Heart right ventricle (tissue), 16 donors: Measurements from ENCODE around the gene OR6J1. TPM values are rescaled to one million over a fixed set of nuclear protein-coding genes. Genes with fewer than 3 reads are reported as not detected.

Experiments
- ATAC-seq, 8 donors: fragments of 200-7000 bp; cut with Tn5 transposase; one replicate each; pipeline ENCODE4 v1.9.1; 2020; ENCODE audit warnings: mild to moderate bottlenecking in 8 of 8, moderate library complexity in 8 of 8, moderate number of reproducible peaks in 1 of 8
- DNase-seq, 2 donors: peaks; one replicate each; pipeline ENCODE4 v3.0.0-alpha.2; 2020
- H3K27ac ChIP-seq, 10 donors: fragments of 200-600 bp; sonication (generic) in 2 of 10; one replicate each; pipeline versions ENCODE4 v1.5.0 to v1.8.0; 2020 to 2022; ENCODE audit warnings: mild to moderate bottlenecking in 3 of 10
- H3K27me3 ChIP-seq, 7 donors: fragments of 200-600 bp; one replicate each; pipeline ENCODE4 v1.8.0; 2021 to 2022; ENCODE audit warnings: mild to moderate bottlenecking in 2 of 7
- H3K36me3 ChIP-seq, 9 donors: fragments of 200-600 bp; sonication (generic) in 1 of 9; one replicate each; pipeline versions ENCODE4 v1.5.0 to v1.8.0; 2020 to 2022; ENCODE audit warnings: mild to moderate bottlenecking in 2 of 9
- H3K4me1 ChIP-seq, 9 donors: fragments of 200-600 bp; sonication (generic) in 1 of 9; one replicate each; pipeline versions ENCODE4 v1.5.0 to v1.8.0; 2020 to 2022; ENCODE audit warnings: mild to moderate bottlenecking in 4 of 9
- H3K4me3 ChIP-seq, 10 donors: fragments of 200-600 bp; sonication (generic) in 2 of 10; one replicate each; pipeline versions ENCODE4 v1.5.0 to v1.8.0; 2020 to 2022; ENCODE audit warnings: mild to moderate bottlenecking in 7 of 10, moderate library complexity in 2 of 10
- H3K9me3 ChIP-seq, 11 donors: fragments of 200-600 bp in 10 of 11; sonication (generic) in 2 of 11; one replicate each; pipeline versions ENCODE4 v1.5.0 to v1.8.0; 2013 to 2022; ENCODE audit warnings: mild to moderate bottlenecking in 2 of 11, control low read depth in 1 of 11, moderate library complexity in 1 of 11
- WGBS, 2 donors: extraction: QIAGEN DNeasy Blood & Tissue Kit; methylation state at CpG; one replicate each; pipeline ENCODE4 v1.1.7; 2013; ENCODE audit warnings: inconsistent platforms in 1 of 2; 5-methylcytosine and 5-hydroxymethylcytosine counted together
- intact Hi-C, 10 donors: fragments of 100-400 bp; cut with DNase I; formaldehyde crosslinking; loops; one replicate each; pipeline versions ENCODE4 v1.11.1 to v1.14.2; 2022
- polyA plus RNA-seq, 2 donors: library from polyadenylated mRNA; stranded (reverse); fragments of 200-250 nt; gene quantifications; one replicate each; pipeline ENCODE4 v1.2.3, GENCODE V29; 2013
- total RNA-seq, 10 donors: library from RNA; stranded (reverse); fragmentation: NEBNext Ultra II Directional in 3 of 10; extraction: Animal tissue kit (Norgen Biotek cat#: 25700) in 3 of 10; gene quantifications; one replicate each; pipeline versions ENCODE4 v1.2.1 to v1.2.4, GENCODE V29; 2021 to 2023
- TF ChIP-seq, protein P1 (sequence below), 9 donors: fragments of 200-600 bp; sonication (generic) in 2 of 9; IDR thresholded peaks; one replicate each; pipeline versions ENCODE4 v1.5.0 to v1.8.0; 2021 to 2022; ENCODE audit warnings: antibody characterized with exemption in 9 of 9, mild to moderate bottlenecking in 5 of 9, moderate library complexity in 1 of 9
- donor health status: Arrhythmogenic right ventricular cardiomyopathy.
- donor health status: ischemic (EF 13 %, LVEDD 7.1; RV severe dilation, severe dysfunction).
- donor health status: healthy with polysubstance abuse.
- donor health status: DM: no; HTN: yes; CAD: no.
- donor health status: DM: no; HTN: no; CAD: no.
- donor health status: ischemic (EF 25% LVEDD 6.9; RV normal size, moderate dysfunction).
- donor health status: ischemic (EF 25% LVEDD 5.7; RV mildly dilated, moderate dysfunction).
- donor health status: healthy.
- donor health status: DM: yes; HTN: yes; CAD: no.
- donor health status: Ischemic cardiomyopathy.
- donor health status: ischemic (EF 35%, LVEDD 5.7; RV mildly dilated, moderate dysfunction).
- donor health status: nonischemic (EF 11% LVEDD 7.7; RV severe dilation, severe dysfunction).
- donor health status: DM: yes; HTN: yes; CAD: no.
- donor health status: PGD.
- donor health status: ischemic (EF 29% LVEDD 5.4; RV normal size, mild dysfunction).
- donor health status: nonischemic (EF 23%, LVEDD 6.1; RV moderate dilation, normal function).

OR6J1 gene
- total and polyA plus RNA-seq, 12 donors, result not detected

DNA sequence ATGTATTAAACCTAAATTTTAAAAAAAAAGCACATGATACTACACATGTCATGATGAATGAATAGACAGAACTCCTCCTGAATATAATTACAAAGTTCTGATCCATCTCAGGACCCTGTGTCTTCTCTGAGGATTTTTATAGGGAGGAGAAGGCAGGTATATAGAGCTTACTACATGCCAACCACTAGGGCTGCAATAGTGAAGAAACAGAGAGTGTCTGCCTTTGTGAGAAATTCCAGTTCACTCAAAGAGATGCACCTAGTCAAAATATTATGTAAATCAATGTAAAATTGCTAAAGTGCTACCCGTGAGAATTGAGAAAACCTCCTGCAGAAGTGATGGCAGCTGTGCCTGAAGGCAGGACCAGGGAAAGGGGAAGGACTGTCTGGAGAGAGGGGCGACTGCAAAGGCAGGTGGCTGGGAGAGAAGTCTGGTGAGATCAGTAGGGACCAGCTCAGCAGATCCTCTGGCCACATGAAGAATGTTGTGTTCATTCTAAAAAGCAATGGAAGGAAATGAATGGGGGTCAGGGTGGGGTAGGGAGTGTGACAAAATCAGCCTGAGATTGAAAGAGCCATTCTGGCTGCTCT is 31.0 kb downstream of the OR6J1 start:
- H3K27ac ChIP-seq, result no peak overlapping the region
- intact Hi-C loops, result no loop called here
- no peaks in the 10 kb centered on the region for H3K27me3 ChIP-seq
- peaks cover 0 to 48% (median 35%) of the 10 kb centered on the region in 9 donors for H3K36me3 ChIP-seq
- DNase-seq (no peak), ATAC-seq (no peak)
- TF ChIP-seq, protein P1, sequence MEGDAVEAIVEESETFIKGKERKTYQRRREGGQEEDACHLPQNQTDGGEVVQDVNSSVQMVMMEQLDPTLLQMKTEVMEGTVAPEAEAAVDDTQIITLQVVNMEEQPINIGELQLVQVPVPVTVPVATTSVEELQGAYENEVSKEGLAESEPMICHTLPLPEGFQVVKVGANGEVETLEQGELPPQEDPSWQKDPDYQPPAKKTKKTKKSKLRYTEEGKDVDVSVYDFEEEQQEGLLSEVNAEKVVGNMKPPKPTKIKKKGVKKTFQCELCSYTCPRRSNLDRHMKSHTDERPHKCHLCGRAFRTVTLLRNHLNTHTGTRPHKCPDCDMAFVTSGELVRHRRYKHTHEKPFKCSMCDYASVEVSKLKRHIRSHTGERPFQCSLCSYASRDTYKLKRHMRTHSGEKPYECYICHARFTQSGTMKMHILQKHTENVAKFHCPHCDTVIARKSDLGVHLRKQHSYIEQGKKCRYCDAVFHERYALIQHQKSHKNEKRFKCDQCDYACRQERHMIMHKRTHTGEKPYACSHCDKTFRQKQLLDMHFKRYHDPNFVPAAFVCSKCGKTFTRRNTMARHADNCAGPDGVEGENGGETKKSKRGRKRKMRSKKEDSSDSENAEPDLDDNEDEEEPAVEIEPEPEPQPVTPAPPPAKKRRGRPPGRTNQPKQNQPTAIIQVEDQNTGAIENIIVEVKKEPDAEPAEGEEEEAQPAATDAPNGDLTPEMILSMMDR (IDR thresholded peaks at IDR 0.05), result no peak
- 68 to 76% methylated on average over 2 of the region's 2 CpGs for WGBS, 2 donors
- peaks cover 0 to 9% (median 0%) of the 10 kb centered on the region in 11 donors for H3K9me3 ChIP-seq
- peaks cover 0 to 12% (median 7%) of the 10 kb centered on the region in 9 donors for H3K4me1 ChIP-seq
- H3K4me3 ChIP-seq, result no peak overlapping the region

DNA sequence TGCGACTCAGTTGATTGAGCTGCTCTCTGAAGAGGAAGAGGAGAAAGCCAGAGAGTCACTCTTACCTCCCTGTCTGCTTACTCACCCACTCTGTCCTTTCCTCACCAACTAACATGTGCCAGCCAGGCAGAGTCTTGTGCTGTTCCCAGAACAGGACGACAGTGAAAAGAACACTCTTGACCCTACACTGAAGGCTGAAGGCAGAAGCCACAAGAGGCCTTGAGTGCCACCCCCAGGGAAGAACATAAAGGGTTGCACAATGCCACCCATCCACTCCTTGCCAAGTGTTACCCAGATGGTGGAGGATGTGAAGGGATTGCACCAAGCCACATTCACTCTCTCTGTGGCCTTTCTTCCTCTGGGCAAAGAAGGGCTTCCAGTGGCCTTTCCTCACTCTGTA is 33.2 kb downstream of the OR6J1 start:
- TF ChIP-seq, protein P1 (IDR thresholded peaks at IDR 0.05), result no peak
- WGBS, 2 donors, result 93 to 98% methylated on average over 2 of the region's 2 CpGs
- Histone ChIP-seq H3K36me3 (peaks cover 7 to 71% (median 50%) of the 10 kb centered on the region in 9 donors), H3K27me3 (no peaks in the 10 kb centered on the region), H3K27ac (no peak overlapping the region), H3K9me3 (peaks cover 0 to 3% (median 0%) of the 10 kb centered on the region in 11 donors), H3K4me1 (peaks cover 0 to 12% (median 7%) of the 10 kb centered on the region in 9 donors), H3K4me3 (no peak overlapping the region)
- intact Hi-C loops, result no loop called here
- DNase-seq (no peak), ATAC-seq (no peak)

DNA sequence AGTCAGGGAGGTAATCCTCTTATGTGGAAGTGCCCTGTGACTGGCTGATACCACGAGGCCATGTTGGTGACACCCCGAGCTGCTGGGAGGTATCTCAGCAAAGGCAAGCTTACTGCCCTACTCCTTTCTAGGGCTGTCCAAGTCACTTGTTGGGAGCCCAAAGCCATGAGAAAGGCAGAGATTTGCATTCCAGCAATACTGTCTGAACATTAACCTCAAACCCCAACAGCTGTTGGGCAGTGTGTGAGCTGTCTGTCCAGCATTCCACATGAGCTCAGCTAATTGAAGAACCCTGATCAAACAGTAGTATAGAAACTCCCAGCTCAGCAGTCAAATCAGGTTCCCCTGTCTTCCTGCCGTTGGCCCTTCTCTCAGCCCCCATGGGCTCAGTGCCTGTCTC is 36.9 kb downstream of the OR6J1 start:
- H3K9me3 ChIP-seq, result no peaks in the 10 kb centered on the region
- TF ChIP-seq, protein P1 (IDR thresholded peaks at IDR 0.05), result no peak
- H3K4me3 ChIP-seq, result no peak overlapping the region
- 85 to 87% methylated on average over 3 of the region's 3 CpGs for WGBS, 2 donors
- H3K36me3 ChIP-seq, result peaks cover 7 to 100% (median 85%) of the 10 kb centered on the region in 9 donors
- no peaks in the 10 kb centered on the region for H3K27me3 ChIP-seq
- no peak for DNase-seq
- H3K4me1 ChIP-seq, result no peaks in the 10 kb centered on the region
- ATAC-seq, result no peak
- no peak overlapping the region for H3K27ac ChIP-seq
- intact Hi-C loops, result no loop called here

DNA sequence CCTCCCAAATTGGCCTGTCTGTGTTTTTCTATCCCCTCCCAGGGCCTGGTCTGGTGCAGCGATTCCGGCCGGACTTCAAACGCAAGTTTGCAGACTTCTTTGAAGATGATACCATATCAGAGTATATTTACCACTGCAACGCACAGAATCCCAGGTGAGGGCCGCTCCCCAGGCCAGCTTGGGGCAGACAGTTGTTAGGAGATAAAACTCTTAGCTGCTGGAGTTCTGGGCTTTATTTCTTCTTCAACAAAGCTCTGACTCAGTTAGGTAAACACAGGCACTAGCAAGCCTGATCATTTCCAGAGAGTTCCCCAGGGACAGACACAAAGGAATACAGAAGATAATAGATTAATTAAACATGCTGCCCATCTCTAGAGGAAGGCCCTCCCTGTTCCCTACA is 37.8 kb downstream of the OR6J1 start:
- H3K27ac ChIP-seq, result no peak overlapping the region
- no peak for ATAC-seq
- no peak for DNase-seq
- H3K36me3 ChIP-seq, result peaks cover 7 to 100% (median 85%) of the 10 kb centered on the region in 9 donors
- TF ChIP-seq, protein P1 (IDR thresholded peaks at IDR 0.05), result no peak
- H3K9me3 ChIP-seq, result no peaks in the 10 kb centered on the region
- no peaks in the 10 kb centered on the region for H3K4me1 ChIP-seq
- WGBS, 2 donors, result 87 to 92% methylated on average over 6 of the region's 6 CpGs
- no peaks in the 10 kb centered on the region for H3K27me3 ChIP-seq
- intact Hi-C loops, result no loop called here
- no peak overlapping the region for H3K4me3 ChIP-seq
